Panc1 (cell line): ENCODE measurements around the gene WDR7.

Experiments
- TCF7L2 ChIP-seq: IDR thresholded peaks from 2 replicates; pipeline ENCODE4 v1.6.1; 2011; ENCODE audit warnings: mild to moderate bottlenecking, low read depth, low read length, inconsistent platforms
- TF ChIP-seq, protein P1 (sequence below): fragments of 450-650 bp; IDR thresholded peaks from 2 replicates; pipeline ENCODE4 v1.5.1; 2017; ENCODE audit warnings: mild to moderate bottlenecking

DNA sequence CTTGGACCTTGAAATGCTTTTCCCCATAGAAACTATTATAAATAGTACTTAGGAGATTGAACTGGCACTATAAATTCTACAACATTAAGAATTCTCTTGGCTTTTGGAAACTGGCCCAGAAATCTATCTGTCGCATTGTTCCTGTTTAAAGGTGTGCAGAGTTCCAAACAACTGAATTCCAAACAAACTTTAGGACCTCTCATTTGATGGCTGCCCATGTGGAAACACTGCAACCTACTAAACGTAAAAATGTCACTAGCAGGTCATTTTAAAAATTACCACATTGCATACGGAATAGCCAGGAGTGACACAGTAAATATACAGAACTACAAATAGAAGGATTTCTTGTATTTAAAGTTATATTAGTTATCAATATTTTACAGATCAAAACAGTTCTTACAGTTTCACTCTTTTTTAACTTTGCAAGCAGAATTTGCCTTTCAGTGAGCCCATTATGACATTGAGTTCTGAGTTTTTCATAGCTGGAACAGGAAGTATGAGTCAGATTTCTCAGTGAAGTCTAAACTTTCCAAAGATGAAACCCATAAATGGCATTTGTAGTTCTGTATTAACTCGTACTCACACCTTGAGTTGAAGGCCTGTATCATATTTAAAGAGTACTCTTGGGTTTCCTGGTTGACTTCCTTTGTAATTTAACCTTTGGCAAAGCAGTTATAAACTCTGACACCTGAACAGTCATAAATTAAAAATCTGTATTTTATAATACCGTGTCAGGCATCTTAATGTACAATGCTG lies 353.4 kb downstream of the WDR7 start:
- TF ChIP-seq, protein P1, sequence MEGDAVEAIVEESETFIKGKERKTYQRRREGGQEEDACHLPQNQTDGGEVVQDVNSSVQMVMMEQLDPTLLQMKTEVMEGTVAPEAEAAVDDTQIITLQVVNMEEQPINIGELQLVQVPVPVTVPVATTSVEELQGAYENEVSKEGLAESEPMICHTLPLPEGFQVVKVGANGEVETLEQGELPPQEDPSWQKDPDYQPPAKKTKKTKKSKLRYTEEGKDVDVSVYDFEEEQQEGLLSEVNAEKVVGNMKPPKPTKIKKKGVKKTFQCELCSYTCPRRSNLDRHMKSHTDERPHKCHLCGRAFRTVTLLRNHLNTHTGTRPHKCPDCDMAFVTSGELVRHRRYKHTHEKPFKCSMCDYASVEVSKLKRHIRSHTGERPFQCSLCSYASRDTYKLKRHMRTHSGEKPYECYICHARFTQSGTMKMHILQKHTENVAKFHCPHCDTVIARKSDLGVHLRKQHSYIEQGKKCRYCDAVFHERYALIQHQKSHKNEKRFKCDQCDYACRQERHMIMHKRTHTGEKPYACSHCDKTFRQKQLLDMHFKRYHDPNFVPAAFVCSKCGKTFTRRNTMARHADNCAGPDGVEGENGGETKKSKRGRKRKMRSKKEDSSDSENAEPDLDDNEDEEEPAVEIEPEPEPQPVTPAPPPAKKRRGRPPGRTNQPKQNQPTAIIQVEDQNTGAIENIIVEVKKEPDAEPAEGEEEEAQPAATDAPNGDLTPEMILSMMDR, result no peak
- no peak for TF ChIP-seq TCF7L2
